Measurements from ENCODE around the gene SPATA31E1. TPM values are rescaled to one million over a fixed set of nuclear protein-coding genes. Genes with fewer than 3 reads are reported as not detected.

Gene SPATA31E1
- total RNA-seq, 1 donor from 2014 or later, result not detected

DNA sequence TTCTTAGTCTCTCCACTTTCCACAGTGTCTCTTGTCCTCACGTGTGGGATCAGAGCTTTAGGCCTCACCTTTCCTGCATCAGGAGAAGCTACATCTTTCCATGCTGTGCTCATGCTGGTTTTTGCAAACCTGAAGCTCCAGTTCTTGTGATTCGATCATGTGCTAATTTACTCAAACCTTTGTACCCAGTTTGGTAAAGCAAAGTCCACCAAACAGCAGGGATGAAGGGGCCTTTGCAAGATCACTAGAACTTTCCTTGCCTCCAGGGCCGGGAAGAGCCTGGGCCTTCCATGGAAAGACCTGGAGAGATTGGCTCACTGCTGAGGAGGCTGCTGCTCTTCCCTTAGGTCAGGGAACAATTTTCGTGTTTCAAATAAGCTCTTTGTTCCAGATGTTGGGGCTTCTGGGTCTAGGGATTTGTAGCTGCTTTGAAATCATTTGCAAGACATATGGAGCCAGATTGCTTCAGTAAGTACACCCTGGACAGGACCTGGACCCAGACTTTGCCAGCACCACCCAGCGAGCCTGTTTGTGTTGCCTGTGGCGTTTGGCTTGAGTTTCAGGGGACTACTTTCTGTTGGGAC, 18.7 kb upstream of the SPATA31E1 start:
- TF ChIP-seq CTCF (IDR thresholded peaks at IDR 0.05), result no peak
- H3K9me3 ChIP-seq, result no peaks in the 10 kb centered on the region
- H3K36me3 ChIP-seq, result no peaks in the 10 kb centered on the region
- H3K4me1 ChIP-seq, result no peaks in the 10 kb centered on the region
- H3K4me3 ChIP-seq, result no peak overlapping the region
- H3K27me3 ChIP-seq, result no peaks in the 10 kb centered on the region
- intact Hi-C loops (cut with DNase I), result no loop called here
- no peak for DNase-seq (ENCODE audit: low spot score in 2 of 2)
- H3K27ac ChIP-seq, result no peak overlapping the region

DNA sequence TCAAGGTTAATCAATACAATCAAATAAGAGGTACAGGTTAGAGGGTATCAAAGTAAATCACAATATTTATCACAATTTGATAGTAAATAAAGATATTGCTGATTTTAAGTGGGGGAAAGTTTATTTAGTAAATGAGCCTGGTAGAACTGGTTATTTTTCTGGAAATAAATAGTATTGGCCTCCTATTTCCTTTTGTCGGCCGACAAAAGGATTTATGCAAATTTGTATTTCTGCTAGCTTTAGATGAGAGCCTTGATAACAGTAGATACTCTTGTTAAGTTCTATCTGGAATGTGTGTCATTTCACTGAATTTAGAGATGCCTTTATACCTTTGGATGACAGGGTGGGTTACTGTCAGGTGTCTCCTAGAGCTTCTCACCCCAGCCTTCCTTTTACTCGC, 17.8 kb upstream of the SPATA31E1 start:
- Histone ChIP-seq H3K27ac (no peak overlapping the region), H3K4me1 (no peaks in the 10 kb centered on the region), H3K36me3 (no peaks in the 10 kb centered on the region), H3K4me3 (no peak overlapping the region), H3K27me3 (no peaks in the 10 kb centered on the region), H3K9me3 (no peaks in the 10 kb centered on the region)
- no peak for TF ChIP-seq CTCF (IDR thresholded peaks at IDR 0.05)
- intact Hi-C loops (cut with DNase I), result no loop called here
- no peak for DNase-seq (ENCODE audit: low spot score in 2 of 2)

DNA sequence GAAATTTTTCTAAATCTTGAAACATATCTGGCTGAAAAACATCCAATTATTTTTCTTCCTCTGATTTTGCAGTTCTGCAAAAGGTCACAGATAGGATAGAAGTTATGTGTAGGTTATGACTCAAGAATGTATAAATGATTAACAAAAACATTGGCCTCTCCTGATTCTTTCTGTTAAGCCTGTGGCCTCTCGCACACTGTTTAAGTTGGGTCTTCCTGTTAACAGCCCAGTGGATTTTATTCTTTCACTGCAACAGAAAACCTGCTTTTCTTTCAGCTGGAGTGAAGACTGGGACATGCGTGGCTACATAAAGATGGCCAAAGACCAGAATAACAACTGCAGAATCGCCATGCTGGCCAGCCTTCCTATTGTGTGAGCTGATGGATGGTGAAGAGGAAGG, 17.1 kb upstream of the SPATA31E1 start:
- DNase-seq (ENCODE audit: low spot score in 2 of 2), result no peak
- no peaks in the 10 kb centered on the region for H3K9me3 ChIP-seq
- no peaks in the 10 kb centered on the region for H3K27me3 ChIP-seq
- no peaks in the 10 kb centered on the region for H3K4me1 ChIP-seq
- intact Hi-C loops (cut with DNase I), result no loop called here
- TF ChIP-seq CTCF (IDR thresholded peaks at IDR 0.05), result no peak
- H3K4me3 ChIP-seq, result no peak overlapping the region
- no peaks in the 10 kb centered on the region for H3K36me3 ChIP-seq
- no peak overlapping the region for H3K27ac ChIP-seq

- H3K27me3 ChIP-seq, result no peaks in the 10 kb centered on the region
- intact Hi-C loops (cut with DNase I), result no loop called here
- peak in 1 of 2 donors; percentile 51 for DNase-seq (ENCODE audit: low spot score in 2 of 2)
Observed at GRCh38 chr9:87867391-87867790, 15.3 kb upstream of the SPATA31E1 start.

GRCh38 chr9:87868175-87868574, 14.5 kb upstream of the SPATA31E1 start:
- Histone ChIP-seq H3K4me3 (no peak overlapping the region), H3K9me3 (no peaks in the 10 kb centered on the region), H3K27me3 (no peaks in the 10 kb centered on the region), H3K4me1 (no peaks in the 10 kb centered on the region), H3K27ac (no peak overlapping the region), H3K36me3 (no peaks in the 10 kb centered on the region)
- intact Hi-C loops (cut with DNase I), result no loop called here
- no peak for TF ChIP-seq CTCF (IDR thresholded peaks at IDR 0.05)
- peak in 1 of 2 donors; percentile 52 for DNase-seq (ENCODE audit: low spot score in 2 of 2)

More at GRCh38 chr9:87867391-87867790, 15.3 kb upstream of the SPATA31E1 start:
- H3K4me1 ChIP-seq, result no peaks in the 10 kb centered on the region
- H3K4me3 ChIP-seq, result no peak overlapping the region
- no peaks in the 10 kb centered on the region for H3K9me3 ChIP-seq
- H3K36me3 ChIP-seq, result no peaks in the 10 kb centered on the region
- no peak for TF ChIP-seq CTCF (IDR thresholded peaks at IDR 0.05)
- H3K27ac ChIP-seq, result no peak overlapping the region

DNA sequence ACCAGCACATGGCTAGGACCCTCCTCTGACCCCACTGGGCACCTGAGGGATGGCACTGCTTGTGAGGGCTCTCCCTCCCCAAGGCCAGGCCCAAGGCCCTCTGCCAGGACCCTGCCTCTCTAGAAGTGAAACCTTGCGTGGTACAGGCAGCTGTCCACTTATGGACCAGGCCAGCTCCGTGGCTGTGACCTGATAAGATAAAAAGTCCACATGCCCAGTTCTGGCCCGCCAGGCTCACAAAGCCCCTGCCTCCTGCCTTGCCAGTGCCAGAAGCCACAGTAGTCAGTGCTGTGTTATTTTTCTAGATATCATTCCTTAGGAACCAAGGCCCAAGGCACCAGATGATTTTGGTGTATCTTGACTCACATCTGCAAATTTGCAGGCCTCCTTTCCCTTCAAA, 14.0 kb upstream of the SPATA31E1 start:
- no peaks in the 10 kb centered on the region for H3K9me3 ChIP-seq
- H3K36me3 ChIP-seq, result no peaks in the 10 kb centered on the region
- no peaks in the 10 kb centered on the region for H3K4me1 ChIP-seq
- TF ChIP-seq CTCF (IDR thresholded peaks at IDR 0.05), result no peak
- H3K27me3 ChIP-seq, result no peaks in the 10 kb centered on the region
- H3K27ac ChIP-seq, result no peak overlapping the region
- intact Hi-C loops (cut with DNase I), result no loop called here
- DNase-seq (ENCODE audit: low spot score in 2 of 2), result no peak
- no peak overlapping the region for H3K4me3 ChIP-seq
